Neuronal stem cell (in vitro differentiated cells): ENCODE results near the gene CDC42BPG. TPM values are rescaled to one million over a fixed set of nuclear protein-coding genes. Genes with fewer than 3 reads are reported as not detected.

Experiments used
- DNase-seq: peaks from one replicate; pipeline ENCODE4 v3.0.0-alpha.2; 2013; ENCODE audit warnings: low spot score
- H2AFZ ChIP-seq: one replicate; pipeline ENCODE4 v1.6.1; 2013; ENCODE audit warnings: mild to moderate bottlenecking, low read length, inconsistent platforms
- H2AK5ac ChIP-seq: 2 replicates; pipeline ENCODE4 v1.6.1; 2013; ENCODE audit warnings: low read depth, mild to moderate bottlenecking, inconsistent platforms, low read length, moderate library complexity, mixed read lengths
- H2BK120ac ChIP-seq: 2 replicates; pipeline ENCODE4 v1.6.1; 2013; ENCODE audit warnings: low read depth, mild to moderate bottlenecking, inconsistent platforms, low read length, moderate library complexity, mixed read lengths
- H2BK12ac ChIP-seq: one replicate; pipeline ENCODE4 v1.6.1; 2013; ENCODE audit warnings: low read length, inconsistent platforms
- H2BK15ac ChIP-seq: 2 replicates; pipeline ENCODE4 v1.6.1; 2013; ENCODE audit warnings: mild to moderate bottlenecking, low read length, inconsistent platforms, mixed read lengths
- H2BK5ac ChIP-seq: one replicate; pipeline ENCODE4 v1.6.1; 2013; ENCODE audit warnings: inconsistent platforms, mild to moderate bottlenecking, low read length, moderate library complexity
- H3K14ac ChIP-seq: one replicate; pipeline ENCODE4 v1.6.1; 2013; ENCODE audit warnings: low read length, inconsistent platforms
- H3K18ac ChIP-seq: 2 replicates; pipeline ENCODE4 v1.6.1; 2013; ENCODE audit warnings: low read length, inconsistent platforms
- H3K23ac ChIP-seq: 2 replicates; pipeline ENCODE4 v1.6.1; 2013; ENCODE audit warnings: low read depth, mild to moderate bottlenecking, mixed read lengths, low read length, inconsistent platforms; ENCODE audit not compliant: poor library complexity
- H3K27ac ChIP-seq: replicated peaks from 3 replicates; pipeline ENCODE4 v1.5.1; 2013; ENCODE audit warnings: low read length, inconsistent platforms
- H3K27me3 ChIP-seq, 3 experiments: 2 replicates each; pipeline ENCODE4 v1.6.1; 2013; ENCODE audit warnings: low read length in 3 of 3, mild to moderate bottlenecking in 2 of 3, inconsistent platforms in 1 of 3, low read depth in 1 of 3, mixed read lengths in 1 of 3, moderate library complexity in 1 of 3; ENCODE audit not compliant: control insufficient read depth in 3 of 3, insufficient read depth in 3 of 3
- H3K36me3 ChIP-seq, 2 donors: replicated peaks in 1 of 2; 2 replicates each; pipeline ENCODE4 v1.6.1; 2013; ENCODE audit warnings: low read length in 2 of 2; ENCODE audit not compliant: control insufficient read depth in 2 of 2, insufficient read depth in 2 of 2
- H3K4ac ChIP-seq: 2 replicates; pipeline ENCODE4 v1.6.1; 2013; ENCODE audit warnings: inconsistent platforms, mild to moderate bottlenecking, low read length, moderate library complexity
- H3K4me1 ChIP-seq, 2 donors: 1 replicate in 1 of 2; 2 replicates in 1 of 2; pipeline ENCODE4 v1.6.1; 2013; ENCODE audit warnings: low read length in 2 of 2, low read depth in 1 of 2; ENCODE audit not compliant: control insufficient read depth in 2 of 2, insufficient read depth in 1 of 2
- H3K4me2 ChIP-seq: one replicate; pipeline ENCODE4 v1.6.1; 2013; ENCODE audit warnings: mild to moderate bottlenecking, low read length, inconsistent platforms; ENCODE audit not compliant: insufficient read depth, poor library complexity, severe bottlenecking
- H3K4me3 ChIP-seq, 2 donors: 2 replicates each; pipeline ENCODE4 v1.5.1; 2013; ENCODE audit warnings: low read length in 2 of 2, mild to moderate bottlenecking in 2 of 2, inconsistent platforms in 1 of 2, moderate library complexity in 1 of 2
- H3K79me1 ChIP-seq: one replicate; pipeline ENCODE4 v1.6.1; 2013; ENCODE audit warnings: low read depth, mild to moderate bottlenecking, inconsistent platforms, low read length, moderate library complexity
- H3K9ac ChIP-seq: one replicate; pipeline ENCODE4 v1.6.1; 2013; ENCODE audit warnings: mild to moderate bottlenecking, low read depth, low read length, inconsistent platforms; ENCODE audit not compliant: poor library complexity
- H3K9me3 ChIP-seq, 2 donors: replicated peaks in 1 of 2; 2 replicates each; pipeline versions ENCODE3 to v1.6.1; 2013; ENCODE audit warnings: low read length in 2 of 2, mild to moderate bottlenecking in 2 of 2, inconsistent platforms in 1 of 2, low read depth in 1 of 2, mixed read lengths in 1 of 2, moderate library complexity in 1 of 2; ENCODE audit not compliant: control insufficient read depth in 2 of 2, insufficient read depth in 1 of 2
- H4K8ac ChIP-seq: one replicate; pipeline ENCODE4 v1.6.1; 2013; ENCODE audit warnings: low read depth, mild to moderate bottlenecking, inconsistent platforms, low read length, moderate library complexity
- H4K91ac ChIP-seq: one replicate; pipeline ENCODE4 v1.6.1; 2013; ENCODE audit warnings: low read length, low read depth, mild to moderate bottlenecking, inconsistent platforms; ENCODE audit not compliant: poor library complexity
- WGBS, 2 donors: extraction: QIAGEN DNeasy Blood & Tissue Kit; methylation state at CpG; one replicate each; pipeline ENCODE4 v1.1.7; 2013; ENCODE audit warnings: missing lambda C conversion rate in 2 of 2, mixed read lengths in 1 of 2; ENCODE audit not compliant: insufficient read length in 2 of 2, insufficient replicate concordance in 1 of 2; ENCODE audit errors: extremely low coverage in 2 of 2; 5-methylcytosine and 5-hydroxymethylcytosine counted together
- polyA plus RNA-seq, 2 experiments: library from polyadenylated mRNA; stranded (reverse); fragments of 200-250 nt; gene quantifications; one replicate each; pipeline ENCODE4 v1.2.3, GENCODE V29; 2013

Gene CDC42BPG, protein sequence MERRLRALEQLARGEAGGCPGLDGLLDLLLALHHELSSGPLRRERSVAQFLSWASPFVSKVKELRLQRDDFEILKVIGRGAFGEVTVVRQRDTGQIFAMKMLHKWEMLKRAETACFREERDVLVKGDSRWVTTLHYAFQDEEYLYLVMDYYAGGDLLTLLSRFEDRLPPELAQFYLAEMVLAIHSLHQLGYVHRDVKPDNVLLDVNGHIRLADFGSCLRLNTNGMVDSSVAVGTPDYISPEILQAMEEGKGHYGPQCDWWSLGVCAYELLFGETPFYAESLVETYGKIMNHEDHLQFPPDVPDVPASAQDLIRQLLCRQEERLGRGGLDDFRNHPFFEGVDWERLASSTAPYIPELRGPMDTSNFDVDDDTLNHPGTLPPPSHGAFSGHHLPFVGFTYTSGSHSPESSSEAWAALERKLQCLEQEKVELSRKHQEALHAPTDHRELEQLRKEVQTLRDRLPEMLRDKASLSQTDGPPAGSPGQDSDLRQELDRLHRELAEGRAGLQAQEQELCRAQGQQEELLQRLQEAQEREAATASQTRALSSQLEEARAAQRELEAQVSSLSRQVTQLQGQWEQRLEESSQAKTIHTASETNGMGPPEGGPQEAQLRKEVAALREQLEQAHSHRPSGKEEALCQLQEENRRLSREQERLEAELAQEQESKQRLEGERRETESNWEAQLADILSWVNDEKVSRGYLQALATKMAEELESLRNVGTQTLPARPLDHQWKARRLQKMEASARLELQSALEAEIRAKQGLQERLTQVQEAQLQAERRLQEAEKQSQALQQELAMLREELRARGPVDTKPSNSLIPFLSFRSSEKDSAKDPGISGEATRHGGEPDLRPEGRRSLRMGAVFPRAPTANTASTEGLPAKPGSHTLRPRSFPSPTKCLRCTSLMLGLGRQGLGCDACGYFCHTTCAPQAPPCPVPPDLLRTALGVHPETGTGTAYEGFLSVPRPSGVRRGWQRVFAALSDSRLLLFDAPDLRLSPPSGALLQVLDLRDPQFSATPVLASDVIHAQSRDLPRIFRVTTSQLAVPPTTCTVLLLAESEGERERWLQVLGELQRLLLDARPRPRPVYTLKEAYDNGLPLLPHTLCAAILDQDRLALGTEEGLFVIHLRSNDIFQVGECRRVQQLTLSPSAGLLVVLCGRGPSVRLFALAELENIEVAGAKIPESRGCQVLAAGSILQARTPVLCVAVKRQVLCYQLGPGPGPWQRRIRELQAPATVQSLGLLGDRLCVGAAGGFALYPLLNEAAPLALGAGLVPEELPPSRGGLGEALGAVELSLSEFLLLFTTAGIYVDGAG (N-terminal part only)
- 1.1 TPM for polyA plus RNA-seq (2013, experiment 1 of 2)
- 1.1 TPM for polyA plus RNA-seq (2013, experiment 2 of 2)

DNA sequence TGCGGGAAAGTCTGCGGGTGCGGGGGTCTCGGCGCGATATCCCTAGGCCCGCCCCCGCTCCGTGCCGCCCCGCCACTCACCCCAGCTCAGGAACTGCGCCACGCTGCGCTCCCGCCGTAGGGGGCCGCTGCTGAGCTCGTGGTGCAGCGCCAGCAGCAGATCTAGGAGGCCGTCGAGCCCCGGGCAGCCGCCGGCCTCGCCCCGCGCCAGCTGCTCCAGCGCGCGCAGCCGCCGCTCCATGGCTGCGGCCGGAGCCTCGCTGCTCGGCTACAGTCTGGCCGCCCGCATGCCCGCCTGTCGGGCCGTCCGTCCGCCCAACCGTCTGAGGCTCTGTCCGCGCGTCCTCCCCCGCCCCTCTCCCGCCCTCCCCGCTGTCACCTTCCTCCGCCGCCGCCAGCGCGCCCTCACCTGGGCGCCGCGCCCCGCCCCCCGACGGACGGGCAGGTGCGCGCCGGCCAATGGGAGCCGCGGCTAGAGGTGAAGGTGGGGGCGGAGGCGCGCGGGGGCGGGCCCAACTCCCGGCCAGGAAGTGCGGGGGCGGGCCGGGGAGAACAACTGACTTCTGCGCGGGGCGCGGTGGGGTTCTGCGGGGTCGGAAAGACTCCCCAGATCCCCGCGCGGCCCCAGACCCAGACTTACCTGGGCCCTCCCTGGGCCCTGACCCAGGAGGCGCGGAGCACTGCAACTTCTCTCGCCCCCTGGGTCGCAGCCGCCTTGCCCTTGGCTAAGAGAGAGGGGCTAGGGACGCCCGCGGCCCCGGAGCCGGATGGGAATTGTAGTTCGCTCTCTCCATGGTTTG is at the start of gene CDC42BPG:
TSS of gene CDC42BPG (minus strand) at position 324 of the 799 bp plus-strand sequence. CDS start at position 240, 84 bp downstream.
- peak within 1 kb of the TSS; percentile 39 for H2BK120ac ChIP-seq
- H3K4me1 ChIP-seq, result peaks cover 15 to 20% of the 10 kb centered on the region in 2 donors
- peak within 1 kb of the TSS; percentile 7 for H4K8ac ChIP-seq
- peak within 1 kb of the TSS; percentile 82 for H2AFZ ChIP-seq
- H2BK15ac ChIP-seq, result peak within 1 kb of the TSS; percentile 99
- DNase-seq, result no peak
- peak within 1 kb of the TSS in 1 of 2 donors; percentile 77 for H3K4me3 ChIP-seq
- H2BK12ac ChIP-seq, result peak within 1 kb of the TSS; percentile 14
- H3K4me2 ChIP-seq, result peak within 1 kb of the TSS; percentile 78
- H3K23ac ChIP-seq, result peak within 1 kb of the TSS; percentile 60
- no peaks in the 10 kb centered on the region for H3K9me3 ChIP-seq
- H3K36me3 ChIP-seq, result no peaks in the 10 kb centered on the region
- no peak within 1 kb of the TSS for H4K91ac ChIP-seq
- H3K14ac ChIP-seq, result no peak within 1 kb of the TSS
- H3K79me1 ChIP-seq, result no peaks in the 10 kb centered on the region
- no peak within 1 kb of the TSS for H3K27ac ChIP-seq
- H3K27me3 ChIP-seq, result peaks cover 0 to 18% (median 8%) of the 10 kb centered on the region in 3 experiments
- H3K9ac ChIP-seq, result peak within 1 kb of the TSS; percentile 30
- peak within 1 kb of the TSS; percentile 99 for H2AK5ac ChIP-seq
- no CpG with 5 or more reads among the region's 96 CpGs for WGBS, 2 donors
- H2BK5ac ChIP-seq, result peak within 1 kb of the TSS; percentile 8
- H3K18ac ChIP-seq, result peak within 1 kb of the TSS; percentile 91
- peak within 1 kb of the TSS; percentile 60 for H3K4ac ChIP-seq

DNA sequence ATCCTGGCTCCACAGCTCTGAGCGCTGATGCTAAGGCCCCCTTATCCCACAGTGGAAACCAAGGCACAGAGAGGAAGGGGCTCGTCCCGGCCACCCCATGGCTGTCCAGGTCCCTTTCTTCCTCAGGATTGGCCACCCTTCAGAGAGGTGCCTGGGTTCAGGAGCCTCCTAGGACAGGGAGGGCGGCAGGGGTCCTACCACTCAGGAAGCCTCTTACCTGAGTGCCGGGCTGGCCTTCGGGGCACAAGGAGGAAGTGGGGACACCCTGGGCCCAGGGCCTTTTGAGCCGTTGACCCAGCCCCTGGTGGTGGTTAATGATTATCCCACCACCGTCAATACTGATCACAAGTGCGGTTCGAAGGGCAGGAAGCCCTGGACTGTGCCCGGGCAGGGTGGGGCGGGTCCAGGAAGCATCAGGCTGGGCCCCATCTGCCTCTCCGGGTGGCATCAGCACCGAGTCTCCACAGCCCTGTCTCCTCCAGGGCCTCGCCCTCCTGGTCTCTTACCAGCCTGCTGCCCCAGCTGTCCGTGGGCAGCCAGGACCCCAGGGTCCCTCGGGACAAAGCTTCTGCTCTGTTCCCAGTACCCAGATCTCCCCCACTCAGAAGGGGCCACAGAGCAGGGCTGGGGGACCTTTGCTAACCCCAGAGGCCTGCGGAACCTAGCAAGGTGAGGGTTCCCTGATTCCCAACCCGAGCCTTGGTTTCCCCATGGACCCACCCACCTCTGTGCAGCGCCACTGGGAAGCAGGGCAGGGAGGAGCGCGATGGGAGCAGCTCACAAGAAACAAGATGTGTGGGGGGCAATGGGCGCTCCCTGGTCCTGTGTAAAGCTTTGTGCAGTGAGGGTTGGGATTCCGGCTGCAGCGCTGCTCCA is 49.0 kb upstream of the CDC42BPG start:
- H3K36me3 ChIP-seq, result peaks cover 7 to 8% of the 10 kb centered on the region in 2 donors
- H2BK120ac ChIP-seq, result no peak overlapping the region
- H2AFZ ChIP-seq, result no peak overlapping the region
- H3K4me1 ChIP-seq, result peaks cover 2 to 4% of the 10 kb centered on the region in 2 donors
- no peak overlapping the region for H3K27ac ChIP-seq
- peak overlapping the region; percentile 24 for H3K18ac ChIP-seq
- H3K23ac ChIP-seq, result no peak overlapping the region
- no peak overlapping the region for H3K4ac ChIP-seq
- H3K9me3 ChIP-seq, result no peaks in the 10 kb centered on the region
- peak overlapping the region; percentile 50 for H2AK5ac ChIP-seq
- no peak overlapping the region for H3K4me2 ChIP-seq
- no peak overlapping the region for H2BK12ac ChIP-seq
- no peak overlapping the region for H3K14ac ChIP-seq
- H3K79me1 ChIP-seq, result peaks cover 1% of the 10 kb centered on the region
- H4K91ac ChIP-seq, result no peak overlapping the region
- no peak overlapping the region for H3K4me3 ChIP-seq
- no peak overlapping the region for H3K9ac ChIP-seq
- no peak overlapping the region for H2BK5ac ChIP-seq
- no CpG with 5 or more reads among the region's 25 CpGs for WGBS, 2 donors
- H2BK15ac ChIP-seq, result no peak overlapping the region
- no peak overlapping the region for H4K8ac ChIP-seq
- no peak for DNase-seq
- H3K27me3 ChIP-seq, result no peaks in the 10 kb centered on the region

DNA sequence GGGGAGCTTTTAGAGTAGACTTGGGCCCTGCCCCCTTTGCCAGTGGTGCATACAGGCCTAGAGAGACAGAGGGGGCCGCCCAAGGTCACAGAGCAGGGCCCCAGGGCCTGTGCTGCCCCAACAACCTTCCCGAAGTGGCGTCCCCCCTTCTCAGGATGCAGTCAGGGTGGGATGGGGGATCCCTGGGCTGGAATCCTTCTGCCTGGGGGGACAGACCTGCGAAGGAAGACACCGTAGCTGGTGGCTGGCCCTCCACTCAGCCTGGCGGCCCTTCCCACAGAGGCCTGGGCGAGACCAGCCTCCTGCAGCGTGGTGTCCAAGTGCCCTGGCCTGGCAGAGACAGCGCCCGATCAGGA is 48.4 kb upstream of the CDC42BPG start:
- Histone ChIP-seq H3K79me1 (peaks cover 1% of the 10 kb centered on the region), H3K4me3 (no peak overlapping the region), H2BK5ac (no peak overlapping the region), H3K36me3 (peaks cover 5 to 8% of the 10 kb centered on the region in 2 donors), H3K4me1 (peaks cover 7 to 8% of the 10 kb centered on the region in 2 donors), H2AK5ac (peak overlapping the region; percentile 50), H2AFZ (no peak overlapping the region), H2BK12ac (no peak overlapping the region), H3K9me3 (no peaks in the 10 kb centered on the region), H3K9ac (no peak overlapping the region), H3K14ac (no peak overlapping the region), H2BK15ac (no peak overlapping the region), H3K27ac (no peak overlapping the region), H4K91ac (no peak overlapping the region), H3K23ac (no peak overlapping the region), H3K18ac (peak overlapping the region; percentile 24), H2BK120ac (no peak overlapping the region), H3K4me2 (no peak overlapping the region), H3K27me3 (no peaks in the 10 kb centered on the region), H3K4ac (no peak overlapping the region), H4K8ac (no peak overlapping the region)
- WGBS, 2 donors, result no CpG with 5 or more reads among the region's 10 CpGs
- no peak for DNase-seq
